Heart left ventricle (tissue), 16 donors: ENCODE data around the gene TEDC2. TPM values are rescaled to one million over a fixed set of nuclear protein-coding genes. Genes with fewer than 3 reads are reported as not detected.

ENCODE experiments used
- ATAC-seq, 4 donors: fragments of 200-7000 bp; cut with Tn5 transposase; one replicate each; pipeline ENCODE4 v1.9.1; 2020 to 2022; ENCODE audit warnings: moderate library complexity in 4 of 4, mild to moderate bottlenecking in 3 of 4, moderate number of reproducible peaks in 1 of 4
- DNase-seq, 5 donors: peaks; one replicate each; pipeline ENCODE4 v3.0.0-alpha.2; 2020
- H3K27ac ChIP-seq, 12 donors: fragments of 200-600 bp; sonication (generic) in 4 of 12; one replicate each; pipeline versions ENCODE4 v1.5.0 to v1.8.0; 2016 to 2022; ENCODE audit warnings: mild to moderate bottlenecking in 2 of 12
- H3K27me3 ChIP-seq, 9 donors: fragments of 200-600 bp; sonication (generic) in 2 of 9; one replicate each; pipeline versions ENCODE4 v1.5.1 to v1.8.0; 2016 to 2022; ENCODE audit warnings: mild to moderate bottlenecking in 3 of 9
- H3K36me3 ChIP-seq, 9 donors: fragments of 200-600 bp; sonication (generic) in 2 of 9; one replicate each; pipeline versions ENCODE4 v1.5.0 to v1.8.0; 2018 to 2022; ENCODE audit warnings: mild to moderate bottlenecking in 2 of 9
- H3K4me1 ChIP-seq, 12 donors: fragments of 200-600 bp; sonication (generic) in 4 of 12; one replicate each; pipeline versions ENCODE4 v1.5.0 to v1.8.0; 2016 to 2022; ENCODE audit warnings: mild to moderate bottlenecking in 3 of 12
- H3K4me3 ChIP-seq, 12 donors: fragments of 200-600 bp; sonication (generic) in 4 of 12; one replicate each; pipeline versions ENCODE4 v1.5.0 to v1.8.0; 2017 to 2022; ENCODE audit warnings: mild to moderate bottlenecking in 9 of 12, moderate library complexity in 4 of 12
- H3K9me3 ChIP-seq, 12 donors: fragments of 200-600 bp; sonication (generic) in 4 of 12; one replicate each; pipeline versions ENCODE4 v1.5.0 to v1.8.0; 2016 to 2022; ENCODE audit warnings: mild to moderate bottlenecking in 1 of 12
- CTCF ChIP-seq, 12 donors: fragments of 200-600 bp; sonication (generic) in 4 of 12; IDR thresholded peaks; one replicate each; pipeline versions ENCODE4 v1.5.0 to v1.8.0; 2018 to 2022; ENCODE audit warnings: antibody characterized with exemption in 12 of 12, mild to moderate bottlenecking in 5 of 12
- POLR2A ChIP-seq, 2 donors: fragments of 450-650 bp; IDR thresholded peaks; one replicate each; pipeline ENCODE4 v1.6.1; 2017; ENCODE audit warnings: antibody characterized with exemption in 2 of 2, mild to moderate bottlenecking in 2 of 2, moderate library complexity in 2 of 2
- WGBS, 4 donors: extraction: QIAGEN DNeasy Blood & Tissue Kit in 2 of 4; methylation state at CpG; one replicate each; pipeline versions ENCODE4 v1.1.5 to v1.1.7; 2013 to 2018; 5-methylcytosine and 5-hydroxymethylcytosine counted together
- intact Hi-C, 10 donors: fragments of 100-400 bp; cut with DNase I; formaldehyde crosslinking; loops; one replicate each; pipeline versions ENCODE4 v1.11.1 to v1.14.2; 2022
- polyA plus RNA-seq, 2 donors: library from polyadenylated mRNA; stranded (reverse); fragments of 200-250 nt; gene quantifications; one replicate each; pipeline ENCODE4 v1.2.3, GENCODE V29; 2013
- total RNA-seq, 9 donors: library from RNA; depleted of rRNA in 2 of 9; stranded (reverse); fragments of >200 nt in 2 of 9; fragmentation: NEBNext Ultra II Directional in 3 of 9; extraction: Animal tissue kit (Norgen Biotek cat#: 25700) in 3 of 9; gene quantifications; one replicate each; pipeline versions ENCODE4 v1.1.0 to v1.2.4, GENCODE V29; 2016 to 2023
- donor health status: ischemic (EF 13 %, LVEDD 7.1; RV severe dilation, severe dysfunction).
- donor health status: healthy with polysubstance abuse.
- donor health status: DM: no; HTN: yes; CAD: no.
- donor health status: DM: no; HTN: no; CAD: no.
- donor health status: ischemic (EF 25% LVEDD 6.9; RV normal size, moderate dysfunction).
- donor health status: ischemic (EF 25% LVEDD 5.7; RV mildly dilated, moderate dysfunction).
- donor health status: healthy.
- donor health status: DM: yes; HTN: yes; CAD: no.
- donor health status: ischemic (EF 35%, LVEDD 5.7; RV mildly dilated, moderate dysfunction).
- donor health status: nonischemic (EF 11% LVEDD 7.7; RV severe dilation, severe dysfunction).
- donor health status: DM: yes; HTN: yes; CAD: no.
- donor health status: PGD.
- donor health status: ischemic (EF 29% LVEDD 5.4; RV normal size, mild dysfunction).
- donor health status: nonischemic (EF 23%, LVEDD 6.1; RV moderate dilation, normal function).

TEDC2 gene
- total and polyA plus RNA-seq, 11 donors: 0.46 to 4.9 (median 1.2) TPM; not detected in 1

- Histone ChIP-seq H3K27me3 (no peaks in the 10 kb centered on the region), H3K4me1 (peaks cover 0 to 22% (median 14%) of the 10 kb centered on the region in 12 donors), H3K9me3 (no peaks in the 10 kb centered on the region), H3K27ac (peak overlapping the region in 11 of 12 donors; percentile 1 to 81 (median 64)), H3K36me3 (peaks cover 0 to 24% (median 6%) of the 10 kb centered on the region in 9 donors), H3K4me3 (peak overlapping the region; percentile 56 to 98 (median 85))
- intact Hi-C loops: loop anchor here in 8 of 10 donors (2.0 to 10.0 kb wide), 9 partner anchors 46 to 264 kb away; partner anchors contain the start of genes ABCA3 (in 7 of the 8) and TBC1D24 (in 1 of the 8)
- DNase-seq: no peak
- 1 to 5% (median 1%) methylated on average over 4 to 24 of the region's 24 CpGs for WGBS, 4 donors
- ATAC-seq: peak in 3 of 4 donors; percentile 6 to 48 (median 45)
- TF ChIP-seq CTCF (IDR thresholded peaks at IDR 0.05): peak in 2 of 12 donors; percentile 4 to 7
- TF ChIP-seq POLR2A (IDR thresholded peaks at IDR 0.05): no peak
These were observed 31.2 kb upstream of the TEDC2 start for GRCh38 chr16:2428784-2429033.

- DNase-seq: peak; percentile 98 to 99 (median 98)
- H3K36me3 ChIP-seq: peaks cover 0 to 24% (median 6%) of the 10 kb centered on the region in 9 donors
- H3K27ac ChIP-seq: peak within 1 kb of the TSS in 11 of 12 donors; percentile 1 to 81 (median 67)
- H3K9me3 ChIP-seq: no peaks in the 10 kb centered on the region
- peak; percentile 98 to 99 (median 99) for ATAC-seq
- H3K27me3 ChIP-seq: no peaks in the 10 kb centered on the region
- peak within 1 kb of the TSS; percentile 60 to 98 (median 86) for H3K4me3 ChIP-seq
- intact Hi-C loops: loop anchor here in 8 of 10 donors (2.0 to 10.0 kb wide), 9 partner anchors 46 to 264 kb away; partner anchors contain the start of genes ABCA3 (in 7 of the 8) and TBC1D24 (in 1 of the 8)
- WGBS, 4 donors: 0% methylated on average over 29 to 103 of the region's 103 CpGs
- H3K4me1 ChIP-seq: peaks cover 0 to 22% (median 14%) of the 10 kb centered on the region in 12 donors
- TF ChIP-seq POLR2A (IDR thresholded peaks at IDR 0.05): peak in 1 of 2 donors; percentile 48
- peak in 5 of 12 donors; percentile 5 to 22 (median 18) for TF ChIP-seq CTCF (IDR thresholded peaks at IDR 0.05)
These were observed 30.7 kb upstream of the TEDC2 start, which contains the start of gene CCNF for GRCh38 chr16:2429034-2429770. Gene CCNF (plus strand): TSS chr16:2429447. CDS start chr16:2429482, 35 bp downstream.

- peaks cover 0 to 22% (median 14%) of the 10 kb centered on the region in 12 donors for H3K4me1 ChIP-seq
- ATAC-seq (peak in 1 of 4 donors; percentile 4), DNase-seq (no peak)
- H3K9me3 ChIP-seq: no peaks in the 10 kb centered on the region
- H3K27ac ChIP-seq: peak overlapping the region in 10 of 12 donors; percentile 40 to 80 (median 65)
- no peaks in the 10 kb centered on the region for H3K27me3 ChIP-seq
- WGBS, 4 donors: 5 to 9% (median 7%) methylated on average over 32 to 46 of the region's 46 CpGs
- H3K4me3 ChIP-seq: peak overlapping the region; percentile 60 to 98 (median 86)
- peak in 1 of 12 donors; percentile 23 for TF ChIP-seq CTCF (IDR thresholded peaks at IDR 0.05)
- no peak for TF ChIP-seq POLR2A (IDR thresholded peaks at IDR 0.05)
- H3K36me3 ChIP-seq: peaks cover 0 to 24% (median 6%) of the 10 kb centered on the region in 9 donors
- intact Hi-C loops: loop anchor here (2.0 to 10.0 kb wide), 11 partner anchors 45 to 265 kb away; partner anchors contain the start of genes ABCA3 (in 7 of the 10) and TBC1D24 (in 1 of the 10)
These were observed 29.9 kb upstream of the TEDC2 start for GRCh38 chr16:2429771-2430663.
